K562 (cell line): ENCODE results near the gene SNX27. TPM values are rescaled to one million over a fixed set of nuclear protein-coding genes. Genes with fewer than 3 reads are reported as not detected.

ENCODE experiments used
- ELF2 ChIP-seq: fragments of 250-450 bp; sonication (Bioruptor Pico); IDR thresholded peaks from 2 replicates; pipeline ENCODE4 v1.5.0; 2021; ENCODE audit warnings: mild to moderate bottlenecking
- GABPB1 ChIP-seq: sonication (generic); formaldehyde crosslinking; IDR thresholded peaks from 2 replicates; pipeline ENCODE4 v1.8.0; 2022; ENCODE audit warnings: mild to moderate bottlenecking, missing genetic modification reagents
- KAT8 ChIP-seq: fragments of 450-650 bp; IDR thresholded peaks from 2 replicates; pipeline ENCODE4 v1.6.1; 2016; ENCODE audit warnings: low read depth, mild to moderate bottlenecking
- KDM1A ChIP-seq, 2 experiments: fragments of 450-650 bp; IDR thresholded peaks; 2 replicates each; pipeline ENCODE4 v1.6.1; 2016; ENCODE audit warnings: mild to moderate bottlenecking in 2 of 2
- KLF16 ChIP-seq: IDR thresholded peaks from 2 replicates; pipeline ENCODE4 v1.6.1; 2016; ENCODE audit warnings: antibody characterized with exemption
- MBD2 ChIP-seq: sonication (generic); IDR thresholded peaks from 2 replicates; pipeline ENCODE4 v1.6.1; 2016; ENCODE audit warnings: low read depth, borderline replicate concordance
- NEUROD1 ChIP-seq: fragments of 150-350 bp; IDR thresholded peaks from 2 replicates; pipeline ENCODE4 v1.6.1; 2014; ENCODE audit warnings: borderline replicate concordance, low read length, low read depth; ENCODE audit not compliant: partially characterized antibody
- PML ChIP-seq: IDR thresholded peaks from 2 replicates; pipeline ENCODE4 v1.6.1; 2012; ENCODE audit warnings: low read length, inconsistent platforms
- SRF ChIP-seq, 2 experiments: fragments of 250-450, 450-650 bp in 1 of 2; sonication (Bioruptor Pico) in 1 of 2; sonication (generic) in 1 of 2; formaldehyde crosslinking; IDR thresholded peaks; 2 replicates each; pipeline versions ENCODE4 v1.5.0 to v1.5.1; 2020 to 2022; ENCODE audit warnings: mild to moderate bottlenecking in 1 of 2, missing genetic modification reagents in 1 of 2
- U2AF2 ChIP-seq: fragments of 200-400 bp; formaldehyde crosslinking; optimal IDR thresholded peaks from 2 replicates; pipeline ENCODE3; 2017; ENCODE audit warnings: low read depth, mild to moderate bottlenecking, low read length
- ZNF583 ChIP-seq: fragments of 250-450 bp; sonication (Bioruptor Pico); IDR thresholded peaks from 2 replicates; pipeline ENCODE4 v1.4.0; 2020
- polyA plus RNA-seq, 8 experiments: library from polyadenylated mRNA; depleted of rRNA in 4 of 8; stranded (reverse) in 5 of 8; unstranded in 3 of 8; fragments of >200 nt; fragmentation: Nextera tagmentation in 2 of 8; fragmentation: Illumina TruSeq in 1 of 8; extraction: Ambion mirVana in 2 of 8; extraction: Trizol in 1 of 8; gene quantifications; 2 replicates each; pipeline versions ENCODE4 v1.2.1 to v1.2.3, GENCODE V29; 2011 to 2014; ENCODE audit warnings: inconsistent platforms in 1 of 8, missing spikeins in 1 of 8
- total RNA-seq, 7 experiments: library from RNA; depleted of rRNA in 6 of 7; stranded (reverse); fragments of >200 nt in 6 of 7; fragmentation: Illumina TruSeq in 2 of 7; extraction: Trizol in 2 of 7; gene quantifications; 2 replicates each; pipeline versions ENCODE4 v1.2.1 to v1.2.3, GENCODE V29; 2011 to 2021; ENCODE audit warnings: low replicate concordance in 1 of 7
- TF ChIP-seq, protein P1 (sequence below): sonication (generic); formaldehyde crosslinking; IDR thresholded peaks from 2 replicates; pipeline ENCODE4 v1.8.0; 2022; ENCODE audit warnings: mild to moderate bottlenecking, missing genetic modification reagents, borderline replicate concordance
- TF ChIP-seq, protein P2 (sequence below): fragments of 250-450 bp; sonication (Bioruptor Pico); IDR thresholded peaks from 2 replicates; pipeline ENCODE4 v1.4.0; 2020; ENCODE audit warnings: mild to moderate bottlenecking, moderate library complexity, borderline replicate concordance
- TF ChIP-seq, protein P3 (sequence below), 3 experiments: fragments of 200-800 bp in 1 of 3; fragments of 250-450 bp in 1 of 3; fragments of 450-650 bp in 1 of 3; sonication (Bioruptor Pico) in 1 of 3; sonication (Bioruptor generic) in 1 of 3; formaldehyde crosslinking in 1 of 3; IDR thresholded peaks; 2 replicates each; pipeline versions ENCODE4 v1.6.1 to v1.8.0; 2016 to 2022; ENCODE audit warnings: mild to moderate bottlenecking in 2 of 3, missing genetic modification characterization in 2 of 3, missing compliant biosample characterization in 1 of 3, moderate library complexity in 1 of 3
- TF ChIP-seq, protein P4 (sequence below): fragments of 200-800 bp; sonication (Bioruptor generic); IDR thresholded peaks from 2 replicates; pipeline ENCODE4 v1.6.1; 2017; ENCODE audit warnings: missing genetic modification characterization, missing compliant biosample characterization
- TF ChIP-seq, protein P5 (sequence below): sonication (generic); formaldehyde crosslinking; IDR thresholded peaks from 2 replicates; pipeline ENCODE4 v1.5.0; 2020; ENCODE audit warnings: missing genetic modification reagents

Gene SNX27
- total and polyA plus RNA-seq, 9 of the 15 experiments (the other 6 are each of a cell fraction or from before 2014, with no cell fraction given) = 4.5 to 18.7 (median 10.1) TPM

DNA sequence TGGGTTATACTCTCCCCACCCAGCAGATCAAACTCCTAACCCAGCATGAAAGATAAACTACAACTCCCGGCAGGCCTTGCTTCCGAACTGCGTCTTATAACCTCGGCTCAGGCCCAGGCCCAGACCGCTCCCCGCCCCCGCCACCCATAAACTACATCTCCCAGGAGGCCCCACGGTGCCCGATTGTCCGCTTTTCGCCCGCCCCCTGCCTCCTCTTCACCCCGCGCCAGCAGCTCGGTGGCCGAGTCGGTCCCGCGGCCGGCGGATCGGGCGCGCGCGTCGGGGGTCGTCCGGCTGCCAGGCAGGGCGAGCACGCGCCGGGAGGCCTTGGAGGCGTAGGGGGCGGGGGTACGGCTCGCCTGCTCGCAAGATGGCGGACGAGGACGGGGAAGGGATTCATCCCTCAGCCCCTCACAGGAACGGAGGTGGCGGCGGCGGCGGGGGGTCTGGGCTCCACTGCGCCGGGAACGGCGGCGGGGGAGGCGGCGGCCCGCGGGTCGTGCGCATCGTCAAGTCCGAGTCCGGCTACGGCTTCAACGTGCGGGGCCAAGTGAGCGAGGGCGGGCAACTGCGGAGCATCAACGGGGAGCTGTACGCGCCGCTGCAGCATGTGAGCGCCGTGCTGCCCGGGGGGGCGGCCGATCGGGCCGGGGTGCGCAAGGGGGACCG is at the start of gene SNX27 (continued):
- TF ChIP-seq, protein P1, sequence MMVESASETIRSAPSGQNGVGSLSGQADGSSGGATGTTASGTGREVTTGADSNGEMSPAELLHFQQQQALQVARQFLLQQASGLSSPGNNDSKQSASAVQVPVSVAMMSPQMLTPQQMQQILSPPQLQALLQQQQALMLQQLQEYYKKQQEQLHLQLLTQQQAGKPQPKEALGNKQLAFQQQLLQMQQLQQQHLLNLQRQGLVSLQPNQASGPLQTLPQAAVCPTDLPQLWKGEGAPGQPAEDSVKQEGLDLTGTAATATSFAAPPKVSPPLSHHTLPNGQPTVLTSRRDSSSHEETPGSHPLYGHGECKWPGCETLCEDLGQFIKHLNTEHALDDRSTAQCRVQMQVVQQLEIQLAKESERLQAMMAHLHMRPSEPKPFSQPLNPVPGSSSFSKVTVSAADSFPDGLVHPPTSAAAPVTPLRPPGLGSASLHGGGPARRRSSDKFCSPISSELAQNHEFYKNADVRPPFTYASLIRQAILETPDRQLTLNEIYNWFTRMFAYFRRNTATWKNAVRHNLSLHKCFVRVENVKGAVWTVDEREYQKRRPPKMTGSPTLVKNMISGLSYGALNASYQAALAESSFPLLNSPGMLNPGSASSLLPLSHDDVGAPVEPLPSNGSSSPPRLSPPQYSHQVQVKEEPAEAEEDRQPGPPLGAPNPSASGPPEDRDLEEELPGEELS (CRISPR knock-in tag) = no peak
- TF ChIP-seq GABPB1 (CRISPR knock-in tag) (peak; percentile 56; the same call in 1 of the 2 replicates), PML (no peak), KDM1A (IDR thresholded peaks at IDR 0.05) (no peak), ELF2 (peak; percentile 39; the same call in 1 of the 2 replicates), KAT8 (no peak), U2AF2 (no peak), MBD2 (peak; percentile 62), NEUROD1 (peak; percentile 51), ZNF583 (0 out of 2 replicates have a peak, but pooled peaks have one; percentile 37), KLF16 (no peak), SRF (CRISPR knock-in tag; IDR thresholded peaks at IDR 0.05) (no peak)
- TF ChIP-seq, protein P2, sequence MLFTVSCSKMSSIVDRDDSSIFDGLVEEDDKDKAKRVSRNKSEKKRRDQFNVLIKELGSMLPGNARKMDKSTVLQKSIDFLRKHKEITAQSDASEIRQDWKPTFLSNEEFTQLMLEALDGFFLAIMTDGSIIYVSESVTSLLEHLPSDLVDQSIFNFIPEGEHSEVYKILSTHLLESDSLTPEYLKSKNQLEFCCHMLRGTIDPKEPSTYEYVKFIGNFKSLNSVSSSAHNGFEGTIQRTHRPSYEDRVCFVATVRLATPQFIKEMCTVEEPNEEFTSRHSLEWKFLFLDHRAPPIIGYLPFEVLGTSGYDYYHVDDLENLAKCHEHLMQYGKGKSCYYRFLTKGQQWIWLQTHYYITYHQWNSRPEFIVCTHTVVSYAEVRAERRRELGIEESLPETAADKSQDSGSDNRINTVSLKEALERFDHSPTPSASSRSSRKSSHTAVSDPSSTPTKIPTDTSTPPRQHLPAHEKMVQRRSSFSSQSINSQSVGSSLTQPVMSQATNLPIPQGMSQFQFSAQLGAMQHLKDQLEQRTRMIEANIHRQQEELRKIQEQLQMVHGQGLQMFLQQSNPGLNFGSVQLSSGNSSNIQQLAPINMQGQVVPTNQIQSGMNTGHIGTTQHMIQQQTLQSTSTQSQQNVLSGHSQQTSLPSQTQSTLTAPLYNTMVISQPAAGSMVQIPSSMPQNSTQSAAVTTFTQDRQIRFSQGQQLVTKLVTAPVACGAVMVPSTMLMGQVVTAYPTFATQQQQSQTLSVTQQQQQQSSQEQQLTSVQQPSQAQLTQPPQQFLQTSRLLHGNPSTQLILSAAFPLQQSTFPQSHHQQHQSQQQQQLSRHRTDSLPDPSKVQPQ = no peak
- TF ChIP-seq, protein P3, sequence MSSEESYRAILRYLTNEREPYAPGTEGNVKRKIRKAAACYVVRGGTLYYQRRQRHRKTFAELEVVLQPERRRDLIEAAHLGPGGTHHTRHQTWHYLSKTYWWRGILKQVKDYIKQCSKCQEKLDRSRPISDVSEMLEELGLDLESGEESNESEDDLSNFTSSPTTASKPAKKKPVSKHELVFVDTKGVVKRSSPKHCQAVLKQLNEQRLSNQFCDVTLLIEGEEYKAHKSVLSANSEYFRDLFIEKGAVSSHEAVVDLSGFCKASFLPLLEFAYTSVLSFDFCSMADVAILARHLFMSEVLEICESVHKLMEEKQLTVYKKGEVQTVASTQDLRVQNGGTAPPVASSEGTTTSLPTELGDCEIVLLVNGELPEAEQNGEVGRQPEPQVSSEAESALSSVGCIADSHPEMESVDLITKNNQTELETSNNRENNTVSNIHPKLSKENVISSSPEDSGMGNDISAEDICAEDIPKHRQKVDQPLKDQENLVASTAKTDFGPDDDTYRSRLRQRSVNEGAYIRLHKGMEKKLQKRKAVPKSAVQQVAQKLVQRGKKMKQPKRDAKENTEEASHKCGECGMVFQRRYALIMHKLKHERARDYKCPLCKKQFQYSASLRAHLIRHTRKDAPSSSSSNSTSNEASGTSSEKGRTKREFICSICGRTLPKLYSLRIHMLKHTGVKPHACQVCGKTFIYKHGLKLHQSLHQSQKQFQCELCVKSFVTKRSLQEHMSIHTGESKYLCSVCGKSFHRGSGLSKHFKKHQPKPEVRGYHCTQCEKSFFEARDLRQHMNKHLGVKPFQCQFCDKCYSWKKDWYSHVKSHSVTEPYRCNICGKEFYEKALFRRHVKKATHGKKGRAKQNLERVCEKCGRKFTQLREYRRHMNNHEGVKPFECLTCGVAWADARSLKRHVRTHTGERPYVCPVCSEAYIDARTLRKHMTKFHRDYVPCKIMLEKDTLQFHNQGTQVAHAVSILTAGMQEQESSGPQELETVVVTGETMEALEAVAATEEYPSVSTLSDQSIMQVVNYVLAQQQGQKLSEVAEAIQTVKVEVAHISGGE (CRISPR knock-in tag; IDR thresholded peaks at IDR 0.05) = peak in 1 of 3 experiments; percentile 81; a peak in 3 of 6 replicates
- TF ChIP-seq, protein P4, sequence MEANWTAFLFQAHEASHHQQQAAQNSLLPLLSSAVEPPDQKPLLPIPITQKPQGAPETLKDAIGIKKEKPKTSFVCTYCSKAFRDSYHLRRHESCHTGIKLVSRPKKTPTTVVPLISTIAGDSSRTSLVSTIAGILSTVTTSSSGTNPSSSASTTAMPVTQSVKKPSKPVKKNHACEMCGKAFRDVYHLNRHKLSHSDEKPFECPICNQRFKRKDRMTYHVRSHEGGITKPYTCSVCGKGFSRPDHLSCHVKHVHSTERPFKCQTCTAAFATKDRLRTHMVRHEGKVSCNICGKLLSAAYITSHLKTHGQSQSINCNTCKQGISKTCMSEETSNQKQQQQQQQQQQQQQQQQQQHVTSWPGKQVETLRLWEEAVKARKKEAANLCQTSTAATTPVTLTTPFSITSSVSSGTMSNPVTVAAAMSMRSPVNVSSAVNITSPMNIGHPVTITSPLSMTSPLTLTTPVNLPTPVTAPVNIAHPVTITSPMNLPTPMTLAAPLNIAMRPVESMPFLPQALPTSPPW = peak; percentile 81
- TF ChIP-seq, protein P5, sequence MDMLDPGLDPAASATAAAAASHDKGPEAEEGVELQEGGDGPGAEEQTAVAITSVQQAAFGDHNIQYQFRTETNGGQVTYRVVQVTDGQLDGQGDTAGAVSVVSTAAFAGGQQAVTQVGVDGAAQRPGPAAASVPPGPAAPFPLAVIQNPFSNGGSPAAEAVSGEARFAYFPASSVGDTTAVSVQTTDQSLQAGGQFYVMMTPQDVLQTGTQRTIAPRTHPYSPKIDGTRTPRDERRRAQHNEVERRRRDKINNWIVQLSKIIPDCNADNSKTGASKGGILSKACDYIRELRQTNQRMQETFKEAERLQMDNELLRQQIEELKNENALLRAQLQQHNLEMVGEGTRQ (CRISPR knock-in tag) = no peak
